A549 treated with CpdA at 1 μM for 4 hours (cell line): ENCODE results near the gene COL5A3. TPM values are rescaled to one million over a fixed set of nuclear protein-coding genes. Genes with fewer than 3 reads are reported as not detected.

ENCODE experiments used
- total RNA-seq: library from RNA; stranded (reverse); fragments of 200-300 nt; extraction: Qiagen RNA extraction; gene quantifications from 5 replicates; pipeline ENCODE4 v1.2.3, GENCODE V29; 2022; ENCODE audit warnings: low read depth

COL5A3 gene
- 3.8 to 5.2 TPM (median 4.0 TPM) in 5 replicates for total RNA-seq

GRCh38 chr19:10010247-10010691, at the start of gene COL5A3:
Gene COL5A3 (minus strand): TSS chr19:10010504. CDS start chr19:10010385, 119 bp downstream.

GRCh38 chr19:10013316-10013715, 3.0 kb upstream of the COL5A3 start, which contains the start of gene RDH8:
Gene RDH8 (plus strand): TSS chr19:10013483. CDS start chr19:10013498, 15 bp downstream.

GRCh38 chr19:9936326-9937000, 73.8 kb downstream of the COL5A3 start, which contains the start of gene OLFM2:
Gene OLFM2 (minus strand): TSS chr19:9936515. CDS start chr19:9936366, 149 bp downstream.

Other genes starting within 250 kb of the COL5A3 start
- 0.35 to 2.2 TPM (median 1.4 TPM) in 5 replicates for gene ZNF846, start 241.8 kb downstream of the COL5A3 start, total RNA-seq
- 11.9 to 14.1 TPM (median 12.8 TPM) in 5 replicates for gene FBXL12, start 191.4 kb downstream of the COL5A3 start, total RNA-seq
- gene UBL5, start 182.6 kb downstream of the COL5A3 start, total RNA-seq: 419 to 506 TPM (median 439 TPM) in 5 replicates
- 55.7 to 83.0 TPM (median 74.8 TPM) in 5 replicates for gene PIN1, start 175.2 kb downstream of the COL5A3 start, total RNA-seq
- gene OLFM2, start 74.0 kb downstream of the COL5A3 start, total RNA-seq: 8.2 to 12.7 TPM (median 11.7 TPM) in 5 replicates
- 0.28 to 0.82 TPM (median 0.45 TPM) in 5 replicates for gene RDH8, start 3.0 kb upstream of the COL5A3 start, total RNA-seq
- 7.2 to 8.7 TPM (median 8.0 TPM) in 5 replicates for gene SHFL, start 75.8 kb upstream of the COL5A3 start, total RNA-seq
- 0.07 to 0.27 TPM (median 0.08 TPM) in 5 replicates for gene ANGPTL6, start 92.2 kb upstream of the COL5A3 start, total RNA-seq
- gene PPAN, start 95.9 kb upstream of the COL5A3 start, total RNA-seq: 41.6 to 62.8 TPM (median 53.8 TPM) in 5 replicates
- gene P2RY11, start 101.2 kb upstream of the COL5A3 start, total RNA-seq: 6.8 to 13.7 TPM (median 7.8 TPM) in 5 replicates
- 163 to 185 TPM (median 168 TPM) in 5 replicates for gene EIF3G, start 109.4 kb upstream of the COL5A3 start, total RNA-seq
- 63.0 to 73.0 TPM (median 65.9 TPM) in 5 replicates for gene DNMT1, start 184.4 kb upstream of the COL5A3 start, total RNA-seq
- gene S1PR2, start 220.8 kb upstream of the COL5A3 start, total RNA-seq: 1.0 to 1.6 TPM (median 1.2 TPM) in 5 replicates
- 55.5 to 80.2 TPM (median 74.8 TPM) in 5 replicates for gene MRPL4, start 241.7 kb upstream of the COL5A3 start, total RNA-seq